Kidney epithelial cell (primary cell): Measurements from ENCODE around the gene MCUR1. TPM values are rescaled to one million over a fixed set of nuclear protein-coding genes. Genes with fewer than 3 reads are reported as not detected.
A peak's percentile ranks its signal among the peaks of the same experiment; 100 is the strongest.
"Not testable (repeated sequence)": the region's sequence is repeated elsewhere in the genome, so short reads cannot be mapped to it uniquely, and the experiment has no call there.

Experiments
- DNase-seq: peaks from one replicate; pipeline ENCODE4 v3.0.0-alpha.2; 2010; ENCODE audit warnings: low read depth
- H3K27me3 ChIP-seq: 2 replicates; pipeline ENCODE4 v1.6.0; 2011; ENCODE audit warnings: low read length; ENCODE audit not compliant: control insufficient read depth, insufficient read depth
- H3K36me3 ChIP-seq: 2 replicates; pipeline ENCODE4 v1.5.1; 2011; ENCODE audit warnings: low read length; ENCODE audit not compliant: control insufficient read depth, insufficient read depth
- H3K4me3 ChIP-seq: 2 replicates; pipeline ENCODE4 v1.5.1; 2011; ENCODE audit warnings: low read depth, mild to moderate bottlenecking, control low read depth, low read length
- CTCF ChIP-seq: IDR thresholded peaks from 2 replicates; pipeline ENCODE4 v1.5.1; 2011; ENCODE audit warnings: mild to moderate bottlenecking, moderate library complexity, low read length, control low read depth, inconsistent platforms; ENCODE audit not compliant: insufficient read depth, poor library complexity, severe bottlenecking
- total RNA-seq: library from RNA; depleted of rRNA; stranded (reverse); fragments of >200 nt; gene quantifications from 2 replicates; pipeline ENCODE4 v1.2.3, GENCODE V29; 2015

MCUR1 gene
- total RNA-seq, 1 donor from 2014 or later: 15.0 TPM

- DNase-seq: no peak
- H3K27me3 ChIP-seq: no peaks in the 10 kb centered on the region
- H3K36me3 ChIP-seq: no peaks in the 10 kb centered on the region
- no peak overlapping the region for H3K4me3 ChIP-seq
- peak; percentile 98 for TF ChIP-seq CTCF
These were observed 19.2 kb downstream of the MCUR1 start for GRCh38 chr6:13795041-13795750.

DNA sequence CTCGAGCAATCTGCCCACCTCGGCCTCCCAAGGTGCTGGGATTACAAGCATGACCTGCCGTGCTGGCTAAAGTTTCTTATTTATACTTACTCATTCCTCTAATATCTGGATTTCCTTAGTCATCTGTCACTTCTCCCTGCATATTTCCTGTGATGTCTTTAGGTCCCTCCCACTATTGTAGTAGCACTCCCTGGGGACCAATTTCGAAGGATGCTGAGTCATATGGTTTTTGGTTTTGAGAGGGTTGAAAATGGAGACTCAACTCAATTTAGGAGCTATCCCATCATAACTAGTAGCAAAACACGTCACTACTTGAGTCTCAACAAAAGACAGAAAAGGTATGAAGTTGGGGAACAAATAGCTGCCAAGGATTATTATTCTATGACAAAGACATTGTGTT is 20.2 kb downstream of the MCUR1 start:
- no peak for TF ChIP-seq CTCF
- H3K27me3 ChIP-seq: no peaks in the 10 kb centered on the region
- no peak for DNase-seq
- H3K4me3 ChIP-seq: no peak overlapping the region
- peaks cover 1% of the 10 kb centered on the region for H3K36me3 ChIP-seq

- Histone ChIP-seq H3K36me3 (peaks cover 1% of the 10 kb centered on the region), H3K4me3 (no peak overlapping the region), H3K27me3 (no peaks in the 10 kb centered on the region)
- DNase-seq: no peak
- TF ChIP-seq CTCF: no peak
These were observed 24.6 kb downstream of the MCUR1 start for GRCh38 chr6:13789746-13790145.

GRCh38 chr6:13788820-13789219 is 25.5 kb downstream of the MCUR1 start:
- no peak for DNase-seq
- Histone ChIP-seq H3K27me3 (no peaks in the 10 kb centered on the region), H3K4me3 (no peak overlapping the region), H3K36me3 (peaks cover 1% of the 10 kb centered on the region)
- no peak for TF ChIP-seq CTCF

GRCh38 chr6:13787137-13787536 is 27.2 kb downstream of the MCUR1 start:
- DNase-seq: no peak
- no peak for TF ChIP-seq CTCF
- Histone ChIP-seq H3K27me3 (no peaks in the 10 kb centered on the region), H3K4me3 (no peak overlapping the region), H3K36me3 (peaks cover 1% of the 10 kb centered on the region)

GRCh38 chr6:13780162-13780561 is 34.2 kb downstream of the MCUR1 start:
- not testable (repeated sequence) for H3K27me3 ChIP-seq, H3K4me3 ChIP-seq, H3K36me3 ChIP-seq, DNase-seq
